NCI-H1694 (cell line): ENCODE data around the gene ZNF283.
"Not testable (repeated sequence)": the region's sequence is repeated elsewhere in the genome, so short reads cannot be mapped to it uniquely, and the experiment has no call there.

Source experiments
- DNase-seq: peaks from one replicate; lab custom pipeline; 2025; lab: John Stamatoyannopoulos, UW

The ZNF283 gene

GRCh38 chr19:43848821-43849220 lies 21.7 kb downstream of the ZNF283 start:
- no peak for DNase-seq

DNA sequence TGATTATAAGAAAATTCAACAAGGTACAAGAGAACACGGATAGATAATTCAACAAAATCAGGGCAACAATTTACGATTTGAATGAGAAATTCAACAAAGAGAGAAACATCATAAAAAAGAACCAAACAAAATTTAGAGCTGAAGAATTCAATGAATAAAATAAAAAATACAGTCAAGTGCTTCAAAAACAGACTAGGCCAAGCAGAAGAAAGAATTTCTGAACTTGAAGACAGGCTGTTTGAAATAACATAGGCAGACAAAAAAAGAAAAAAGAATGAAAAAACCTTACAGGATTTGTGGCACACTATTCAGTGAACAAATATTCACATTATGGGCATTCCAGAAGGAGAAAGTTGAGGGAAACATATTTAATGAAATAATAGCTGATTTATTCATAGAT lies 31.1 kb downstream of the ZNF283 start:
- DNase-seq = no peak

GRCh38 chr19:43866923-43867322 lies 39.8 kb downstream of the ZNF283 start:
- DNase-seq = not testable (repeated sequence)

DNA sequence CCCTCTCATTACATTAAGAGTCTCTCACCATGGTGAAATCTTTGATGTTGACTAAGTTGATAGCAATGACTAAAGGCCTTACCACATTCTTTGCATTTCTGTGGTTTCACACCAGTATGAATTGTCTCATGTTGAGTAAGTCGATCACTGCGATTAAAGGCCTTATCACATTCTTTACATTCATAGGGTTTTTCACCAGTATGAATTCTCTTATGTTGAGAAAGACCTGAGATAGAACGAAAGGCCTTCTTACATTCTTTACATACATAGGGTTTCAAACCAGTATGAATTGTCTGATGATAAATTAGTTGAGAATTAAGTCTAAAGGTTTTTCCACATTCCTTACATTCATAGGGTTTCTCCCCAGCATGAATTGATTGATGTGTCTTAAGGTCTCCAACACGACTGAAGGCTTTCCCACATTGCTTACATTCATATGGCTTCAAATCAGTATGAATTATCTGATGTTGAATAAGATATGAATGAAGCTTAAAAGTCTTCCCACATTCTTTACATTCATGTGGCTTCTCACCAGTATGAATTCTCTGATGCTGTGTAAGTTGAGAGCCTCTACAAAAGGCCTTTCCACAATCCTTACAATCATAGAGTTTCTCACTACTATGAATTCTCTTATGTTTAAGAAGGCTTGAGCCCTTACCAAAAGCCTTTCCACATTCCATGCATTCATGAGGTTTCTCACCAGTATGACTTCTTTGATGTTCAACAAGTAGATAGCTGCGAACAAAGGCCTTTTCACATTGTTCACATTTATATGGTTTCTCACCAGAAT lies 45.6 kb downstream of the ZNF283 start:
- no peak for DNase-seq

DNA sequence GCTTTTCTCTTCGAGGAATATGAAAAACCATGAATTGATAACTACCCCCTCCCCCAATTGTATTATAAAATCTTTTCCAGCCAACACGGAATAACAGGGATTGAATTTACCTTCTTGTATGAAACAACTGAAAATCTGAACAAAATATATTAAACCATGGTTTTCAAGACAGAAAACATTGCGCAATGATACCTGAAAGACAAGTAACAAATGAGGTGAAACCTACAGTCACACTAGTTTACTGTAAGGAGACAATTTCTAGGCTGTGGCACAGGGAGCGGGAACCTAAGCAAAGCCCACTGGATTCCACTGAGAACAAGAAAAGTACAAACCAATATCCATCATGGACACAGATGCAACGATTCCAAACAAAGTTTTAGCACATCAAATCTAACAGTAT lies 53.4 kb downstream of the ZNF283 start:
- no peak for DNase-seq

- no peak for DNase-seq
Observed at GRCh38 chr19:43883864-43884263, 56.7 kb downstream of the ZNF283 start, which contains the start of gene ZNF404. Gene ZNF404 (minus strand): TSS chr19:43883964.

GRCh38 chr19:43895727-43896308 lies 68.7 kb downstream of the ZNF283 start:
- no peak for DNase-seq
